ENCODE data around the gene GRID2.

GRID2 gene

DNA sequence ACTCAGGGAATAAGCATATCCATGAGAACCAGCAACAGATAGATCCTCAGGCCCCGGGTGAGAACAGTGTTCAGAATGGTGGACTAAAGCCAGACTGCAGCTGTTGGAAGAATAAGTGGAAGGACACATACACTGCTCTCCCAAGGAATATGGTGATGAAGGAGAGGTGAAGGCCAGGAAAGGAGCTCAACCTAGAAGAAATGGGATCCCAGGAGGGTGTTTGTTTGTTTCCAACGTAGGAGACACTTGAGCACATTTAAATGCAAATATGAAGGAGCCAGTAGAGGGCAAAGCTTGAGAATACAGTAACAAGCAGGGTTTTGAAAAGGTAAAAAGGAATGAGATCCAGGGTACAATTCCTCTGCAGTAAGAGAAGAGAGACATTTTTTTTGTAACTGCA, 1482.4 kb downstream of the GRID2 start:
- Histone ChIP-seq H3K4me3 (ENCODE audit: low read depth, low read length) (no peak overlapping the region), H3K27me3 (ENCODE audit: insufficient read depth, low read depth, severe bottlenecking) (no peaks in the 10 kb centered on the region), H3K36me3 (no peaks in the 10 kb centered on the region), H3K27ac (no peak overlapping the region), H3K9me3 (ENCODE audit: severe bottlenecking) (no peaks in the 10 kb centered on the region)
- TF ChIP-seq, protein P1, sequence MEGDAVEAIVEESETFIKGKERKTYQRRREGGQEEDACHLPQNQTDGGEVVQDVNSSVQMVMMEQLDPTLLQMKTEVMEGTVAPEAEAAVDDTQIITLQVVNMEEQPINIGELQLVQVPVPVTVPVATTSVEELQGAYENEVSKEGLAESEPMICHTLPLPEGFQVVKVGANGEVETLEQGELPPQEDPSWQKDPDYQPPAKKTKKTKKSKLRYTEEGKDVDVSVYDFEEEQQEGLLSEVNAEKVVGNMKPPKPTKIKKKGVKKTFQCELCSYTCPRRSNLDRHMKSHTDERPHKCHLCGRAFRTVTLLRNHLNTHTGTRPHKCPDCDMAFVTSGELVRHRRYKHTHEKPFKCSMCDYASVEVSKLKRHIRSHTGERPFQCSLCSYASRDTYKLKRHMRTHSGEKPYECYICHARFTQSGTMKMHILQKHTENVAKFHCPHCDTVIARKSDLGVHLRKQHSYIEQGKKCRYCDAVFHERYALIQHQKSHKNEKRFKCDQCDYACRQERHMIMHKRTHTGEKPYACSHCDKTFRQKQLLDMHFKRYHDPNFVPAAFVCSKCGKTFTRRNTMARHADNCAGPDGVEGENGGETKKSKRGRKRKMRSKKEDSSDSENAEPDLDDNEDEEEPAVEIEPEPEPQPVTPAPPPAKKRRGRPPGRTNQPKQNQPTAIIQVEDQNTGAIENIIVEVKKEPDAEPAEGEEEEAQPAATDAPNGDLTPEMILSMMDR (IDR thresholded peaks at IDR 0.05; ENCODE audit: low read depth, low read length): no peak
- DNase-seq: no peak

DNA sequence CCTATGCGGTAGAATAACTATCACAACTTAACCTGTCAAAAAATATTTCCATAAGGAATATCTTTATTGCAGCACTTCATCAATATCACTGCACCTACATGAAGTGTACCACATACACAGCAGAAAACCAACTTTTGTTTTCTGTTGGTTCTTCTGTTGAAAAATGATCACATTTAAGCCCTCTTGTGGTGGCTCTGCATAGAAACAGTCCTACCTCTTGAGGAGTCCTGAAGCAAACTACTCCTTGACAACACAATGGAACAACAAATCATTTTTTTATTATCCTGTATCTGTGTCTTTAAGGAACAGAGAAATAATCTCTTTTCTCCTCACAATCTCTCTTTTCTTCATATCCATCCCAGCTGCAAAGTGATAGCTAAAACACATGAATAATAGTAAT, 1484.9 kb downstream of the GRID2 start:
- Histone ChIP-seq H3K36me3 (no peaks in the 10 kb centered on the region), H3K27me3 (ENCODE audit: insufficient read depth, low read depth, severe bottlenecking) (no peaks in the 10 kb centered on the region), H3K27ac (no peak overlapping the region), H3K9me3 (ENCODE audit: severe bottlenecking) (no peaks in the 10 kb centered on the region), H3K4me3 (ENCODE audit: low read depth, low read length) (no peak overlapping the region)
- peak; percentile 15 for DNase-seq
- TF ChIP-seq, protein P1 (IDR thresholded peaks at IDR 0.05; ENCODE audit: low read depth, low read length): peak; percentile 60; the same call in 1 of the 2 replicates

DNA sequence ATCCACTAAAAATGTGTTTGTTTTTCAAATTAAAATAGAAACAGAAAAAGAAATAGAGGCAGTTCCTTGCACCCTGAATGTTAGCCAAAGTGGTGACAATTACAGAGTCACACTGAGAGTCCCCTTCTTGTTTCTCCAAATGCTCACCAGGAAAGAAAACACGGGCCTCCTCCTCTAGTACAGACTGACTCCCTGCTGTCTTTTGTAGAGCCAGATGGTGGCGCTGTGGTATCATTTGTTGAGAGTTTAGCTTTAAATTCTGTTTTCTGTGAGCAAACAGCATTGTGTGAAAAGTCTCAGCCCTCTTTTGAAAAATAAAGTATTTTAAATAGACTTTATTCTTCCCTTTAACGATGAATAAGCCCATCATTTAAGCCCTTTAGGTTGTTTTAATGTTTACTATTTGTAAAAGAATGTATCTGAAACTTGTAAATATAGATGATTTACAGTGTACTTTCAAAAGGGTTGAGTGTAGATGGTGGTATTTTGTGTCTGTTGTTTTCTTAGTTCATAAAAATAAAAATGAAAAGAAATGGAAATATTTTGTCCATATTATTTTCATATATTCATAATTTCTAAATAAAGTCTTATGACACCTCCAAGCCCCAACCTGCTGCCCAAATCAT, 1487.9 kb downstream of the GRID2 start:
- H3K27me3 ChIP-seq (ENCODE audit: insufficient read depth, low read depth, severe bottlenecking): no peaks in the 10 kb centered on the region
- H3K36me3 ChIP-seq: no peaks in the 10 kb centered on the region
- TF ChIP-seq, protein P1 (IDR thresholded peaks at IDR 0.05; ENCODE audit: low read depth, low read length): peak; percentile 83
- H3K27ac ChIP-seq: no peak overlapping the region
- no peaks in the 10 kb centered on the region for H3K9me3 ChIP-seq (ENCODE audit: severe bottlenecking)
- H3K4me3 ChIP-seq (ENCODE audit: low read depth, low read length): no peak overlapping the region
- DNase-seq: peak; percentile 66

DNA sequence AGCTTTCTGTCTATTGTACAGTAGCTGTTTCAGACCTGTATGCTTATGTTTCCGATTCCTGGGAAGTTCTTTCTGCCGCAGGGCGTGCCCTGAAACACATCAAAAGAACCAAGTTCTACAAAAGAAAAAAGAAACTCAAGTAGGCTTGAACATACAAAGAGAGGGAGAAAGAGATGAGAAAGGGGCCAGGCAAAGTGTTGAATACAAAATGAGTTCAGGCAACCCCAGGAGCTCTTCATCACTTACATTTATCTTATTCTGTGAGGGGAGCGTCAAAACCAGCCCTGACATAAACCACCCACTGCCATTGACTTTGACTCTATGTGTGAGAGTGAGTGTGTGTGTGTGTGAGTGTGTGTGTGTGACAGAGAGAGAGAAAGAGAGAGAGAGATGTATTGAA, 1498.3 kb downstream of the GRID2 start:
- Histone ChIP-seq H3K4me3 (ENCODE audit: low read depth, low read length) (no peak overlapping the region), H3K27me3 (ENCODE audit: insufficient read depth, low read depth, severe bottlenecking) (no peaks in the 10 kb centered on the region), H3K27ac (no peak overlapping the region), H3K9me3 (ENCODE audit: severe bottlenecking) (no peaks in the 10 kb centered on the region), H3K36me3 (no peaks in the 10 kb centered on the region)
- TF ChIP-seq, protein P1 (IDR thresholded peaks at IDR 0.05; ENCODE audit: low read depth, low read length): no peak
- no peak for DNase-seq

DNA sequence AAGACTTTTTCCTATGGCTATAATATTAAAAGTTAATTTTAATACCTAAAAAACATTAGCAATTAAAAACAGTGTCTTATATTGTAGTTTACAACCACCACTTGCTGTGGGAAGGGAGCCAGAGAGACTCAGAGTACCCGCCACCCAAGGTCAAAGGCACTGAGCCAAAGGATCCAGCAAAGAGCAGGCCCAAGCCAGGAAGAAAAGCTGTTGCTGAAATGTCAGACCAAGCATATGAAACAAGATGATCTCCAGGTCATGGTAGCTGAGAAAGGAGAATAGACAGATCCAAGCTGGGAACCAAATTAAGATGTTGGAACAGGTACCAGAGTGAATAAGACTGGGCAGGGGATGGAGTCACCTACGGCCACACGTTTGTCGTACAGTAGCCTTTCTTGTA, 1506.0 kb downstream of the GRID2 start:
- peaks cover 20% of the 10 kb centered on the region for H3K27me3 ChIP-seq (ENCODE audit: insufficient read depth, low read depth, severe bottlenecking)
- TF ChIP-seq, protein P1 (IDR thresholded peaks at IDR 0.05; ENCODE audit: low read depth, low read length): no peak
- no peak for DNase-seq
- H3K9me3 ChIP-seq (ENCODE audit: severe bottlenecking): no peaks in the 10 kb centered on the region
- H3K4me3 ChIP-seq (ENCODE audit: low read depth, low read length): no peak overlapping the region
- H3K27ac ChIP-seq: no peak overlapping the region
- H3K36me3 ChIP-seq: no peaks in the 10 kb centered on the region

All from WERI-Rb-1 (cell line).